Measurements from ENCODE around the gene PLA2G2F. TPM values are rescaled to one million over a fixed set of nuclear protein-coding genes. Genes with fewer than 3 reads are reported as not detected.

PLA2G2F gene
- total and polyA plus RNA-seq, 2 experiments from 2014 or later: not detected

- TF ChIP-seq ZNF462 (CRISPR knock-in tag; IDR thresholded peaks at IDR 0.05) (no peak), NANOG (IDR thresholded peaks at IDR 0.05; ENCODE audit: borderline replicate concordance) (no peak), ZNF114 (CRISPR knock-in tag; IDR thresholded peaks at IDR 0.05) (no peak), POLR2AphosphoS5 (IDR thresholded peaks at IDR 0.05; ENCODE audit: low read depth) (no peak), EZH2 (IDR thresholded peaks at IDR 0.05; ENCODE audit: low read depth, unreplicated experiment) (no peak)
Observed at GRCh38 chr1:20138346-20138745, 777 bp upstream of the PLA2G2F start (continued).

- Histone ChIP-seq H3K4me2 (no peak overlapping the region), H2AFZ (no peak overlapping the region), H3K79me2 (replicated peaks; ENCODE audit: insufficient read depth) (no peaks in the 10 kb centered on the region), H3F3A (replicated peaks; ENCODE audit: low read depth) (no peaks in the 10 kb centered on the region), H4K20me1 (replicated peaks; ENCODE audit: insufficient read depth) (no peaks in the 10 kb centered on the region), H3K4me3 (no peak overlapping the region), H3K27ac (ENCODE audit: low read depth) (no peak overlapping the region), H3K9me2 (ENCODE audit: insufficient read depth) (no peaks in the 10 kb centered on the region), H3K27me3 (ENCODE audit: insufficient read depth) (no peaks in the 10 kb centered on the region), H3K4me1 (ENCODE audit: insufficient read depth) (no peaks in the 10 kb centered on the region), H3K36me3 (ENCODE audit: insufficient read depth) (no peaks in the 10 kb centered on the region)
- Mint-ChIP-seq H3K36me3 (ENCODE audit: low read depth) (peaks cover 4% of the 10 kb centered on the region; the same call in 1 of the 3 replicates), H3K27me3 (ENCODE audit: insufficient read depth, low read depth, poor library complexity) (peaks cover 3% of the 10 kb centered on the region), H3K4me3 (no peak overlapping the region), H3K27ac (no peak overlapping the region), H3K9me3 (peaks cover 7% of the 10 kb centered on the region; the same call in 2 of the 3 replicates), H3K4me1 (no peaks in the 10 kb centered on the region)
- ATAC-seq (no peak), DNase-seq (ENCODE audit: low spot score) (no peak)
- TF ChIP-seq ETS1 (IDR thresholded peaks at IDR 0.05): no peak
- TF ChIP-seq NANOG (IDR thresholded peaks at IDR 0.05; ENCODE audit: borderline replicate concordance): no peak
- TF ChIP-seq EZH2 (IDR thresholded peaks at IDR 0.05; ENCODE audit: low read depth, unreplicated experiment): no peak
- no peak for TF ChIP-seq ZNF462 (CRISPR knock-in tag; IDR thresholded peaks at IDR 0.05)
- no peak for TF ChIP-seq EZH2phosphoT487 (IDR thresholded peaks at IDR 0.05; ENCODE audit: unreplicated experiment)
Observed at GRCh38 chr1:20139776-20140612, 871 bp downstream of the PLA2G2F start.
